K562 (cell line): ENCODE measurements around the gene PHF20. TPM values are rescaled to one million over a fixed set of nuclear protein-coding genes. Genes with fewer than 3 reads are reported as not detected.
A peak's percentile ranks its signal among the peaks of the same experiment; 100 is the strongest.
"Not testable (repeated sequence)": the region's sequence is repeated elsewhere in the genome, so short reads cannot be mapped to it uniquely, and the experiment has no call there.

ENCODE experiments used
- ATAC-seq: fragments of 200-7000 bp; cut with Tn5 transposase; 3 replicates; pipeline ENCODE4 v1.9.1; 2020; ENCODE audit warnings: moderate library complexity
- BruUV-seq: library from RNA; stranded (reverse); fragments of 400-500 nt; replicated peaks from 2 replicates; lab custom pipeline; 2021; lab: Mats Ljungman, UMichigan
- CTCF ChIA-PET: fragments of 300-600 bp; formaldehyde crosslinking; extraction: SDS; loops from one replicate; lab custom pipeline; 2021; ENCODE audit warnings: low intra/inter-chr PET ratio; lab: Yijun Ruan, JAX
- POLR2A ChIA-PET: fragments of 300-600, 350-650 bp; sonication (Branson Sonifier 250); formaldehyde crosslinking; extraction: SDS; loops from one replicate; lab custom pipeline; 2021; ENCODE audit warnings: antibody characterized with exemption, inconsistent platforms; lab: Yijun Ruan, JAX
- DNase-seq, 4 experiments: peaks; one replicate each; pipeline versions ENCODE4 v3.0.0 to v3.0.0-alpha.2; 2011 to 2018; ENCODE audit warnings: low spot score in 3 of 4, mixed read lengths in 3 of 4; ENCODE audit errors: extremely low read depth in 1 of 4
- FAIRE-seq: peaks from 2 replicates; lab custom pipeline; 2011; peaks lifted over from hg19 to GRCh38; lab: Jason Lieb, UNC
- H2AFZ ChIP-seq: 2 replicates; pipeline ENCODE4 v1.6.0; 2011; ENCODE audit warnings: low read depth, low read length, control low read depth, inconsistent platforms
- H3K27ac ChIP-seq: fragments of 200-600 bp; 3 replicates; pipeline ENCODE4 v1.8.0; 2011; ENCODE audit warnings: low read depth, mild to moderate bottlenecking, control low read depth, inconsistent platforms, low read length, moderate library complexity, mixed read lengths; ENCODE audit errors: extremely low read depth
- H3K27me3 ChIP-seq, 2 experiments: fragments of 300-600 bp in 1 of 2; 2 replicates in 1 of 2; 3 replicates in 1 of 2; pipeline versions ENCODE4 v1.6.0 to v1.8.0; 2011; ENCODE audit warnings: inconsistent platforms in 2 of 2, low read length in 2 of 2, mild to moderate bottlenecking in 1 of 2, mixed read lengths in 1 of 2, moderate library complexity in 1 of 2; ENCODE audit not compliant: control insufficient read depth in 2 of 2, insufficient read depth in 2 of 2
- H3K36me3 ChIP-seq: fragments of 300-600 bp; 3 replicates; pipeline ENCODE4 v1.8.0; 2011; ENCODE audit warnings: mild to moderate bottlenecking, low read length, inconsistent platforms; ENCODE audit not compliant: control insufficient read depth, insufficient read depth
- H3K4me1 ChIP-seq, 2 experiments: fragments of 200-600 bp in 1 of 2; replicated peaks in 1 of 2; 2 replicates in 1 of 2; 3 replicates in 1 of 2; pipeline versions ENCODE4 v1.5.1 to v1.8.0; 2011; ENCODE audit warnings: inconsistent platforms in 2 of 2, low read length in 2 of 2, mild to moderate bottlenecking in 1 of 2, mixed read lengths in 1 of 2, moderate library complexity in 1 of 2; ENCODE audit not compliant: control insufficient read depth in 2 of 2, insufficient read depth in 2 of 2
- H3K4me2 ChIP-seq: 2 replicates; pipeline ENCODE4 v1.6.1; 2011; ENCODE audit warnings: low read length, control low read depth, inconsistent platforms, mixed read lengths; ENCODE audit not compliant: insufficient read depth
- H3K4me3 ChIP-seq: fragments of 200-600 bp; sonication (generic), shearing (Covaris generic); 2 replicates; pipeline ENCODE4 v1.5.1; 2016; ENCODE audit warnings: control low read depth, inconsistent platforms
- H3K79me2 ChIP-seq: fragments of 200-600 bp; 3 replicates; pipeline ENCODE4 v1.8.0; 2011; ENCODE audit warnings: low read length, inconsistent platforms; ENCODE audit not compliant: control insufficient read depth, insufficient read depth
- H3K9ac ChIP-seq, 2 experiments: 2 replicates each; pipeline versions ENCODE4 v1.6.0 to v1.6.1; 2011; ENCODE audit warnings: low read depth in 2 of 2, low read length in 2 of 2, control low read depth in 1 of 2, inconsistent platforms in 1 of 2, mild to moderate bottlenecking in 1 of 2, mixed read lengths in 1 of 2; ENCODE audit not compliant: insufficient read depth in 1 of 2
- H3K9me1 ChIP-seq: one replicate; pipeline ENCODE4 v1.6.0; 2011; ENCODE audit warnings: inconsistent platforms, mild to moderate bottlenecking, low read length, moderate library complexity; ENCODE audit not compliant: control insufficient read depth, insufficient read depth
- H3K9me3 ChIP-seq: replicated peaks from 2 replicates; pipeline ENCODE4 v1.5.1; 2011; ENCODE audit warnings: low read depth, low read length, inconsistent platforms; ENCODE audit not compliant: control insufficient read depth, insufficient read depth
- H4K20me1 ChIP-seq: replicated peaks from 2 replicates; pipeline ENCODE4 v1.6.1; 2011; ENCODE audit warnings: low read length, inconsistent platforms, mixed read lengths; ENCODE audit not compliant: control insufficient read depth, insufficient read depth
- SUPT5H ChIP-seq: fragments of 450-650 bp; IDR thresholded peaks from 2 replicates; pipeline ENCODE4 v1.6.1; 2016
- WGBS: fragments of 100-300 bp; shearing (Covaris generic); methylation state at CpG from one replicate; pipeline ENCODE4 v1.1.6; 2016; ENCODE audit warnings: low coverage, mixed read lengths; ENCODE audit not compliant: insufficient coverage; ENCODE audit errors: missing lambda C conversion rate; 5-methylcytosine and 5-hydroxymethylcytosine counted together
- in situ Hi-C: fragments of 300-500 bp; cut with MboI; formaldehyde crosslinking; loops from 4 replicates; pipeline ENCODE4 v1.15.0; 2018; ENCODE audit warnings: inconsistent platforms, mixed read lengths
- intact Hi-C: fragments of 100-400 bp; cut with micrococcal nuclease; formaldehyde crosslinking; loops from 2 replicates; pipeline ENCODE4 v1.14.2; 2022
- polyA plus RNA-seq, 8 experiments: library from polyadenylated mRNA; depleted of rRNA in 4 of 8; stranded (reverse) in 5 of 8; unstranded in 3 of 8; fragments of >200 nt; fragmentation: Nextera tagmentation in 2 of 8; fragmentation: Illumina TruSeq in 1 of 8; extraction: Ambion mirVana in 2 of 8; extraction: Trizol in 1 of 8; gene quantifications; 2 replicates each; pipeline versions ENCODE4 v1.2.1 to v1.2.3, GENCODE V29; 2011 to 2014; ENCODE audit warnings: inconsistent platforms in 1 of 8, missing spikeins in 1 of 8
- total RNA-seq, 7 experiments: library from RNA; depleted of rRNA in 6 of 7; stranded (reverse); fragments of >200 nt in 6 of 7; fragmentation: Illumina TruSeq in 2 of 7; extraction: Trizol in 2 of 7; gene quantifications; 2 replicates each; pipeline versions ENCODE4 v1.2.1 to v1.2.3, GENCODE V29; 2011 to 2021; ENCODE audit warnings: low replicate concordance in 1 of 7
- TF ChIP-seq, protein P1 (sequence below), 2 experiments: fragments of 450-650 bp; IDR thresholded peaks; 2 replicates each; pipeline ENCODE4 v1.6.1; 2016

PHF20 gene
- total and polyA plus RNA-seq, 9 of the 15 experiments (the other 6 are each of a cell fraction or from before 2014, with no cell fraction given), result 49.9 to 196 (median 70.7) TPM

DNA sequence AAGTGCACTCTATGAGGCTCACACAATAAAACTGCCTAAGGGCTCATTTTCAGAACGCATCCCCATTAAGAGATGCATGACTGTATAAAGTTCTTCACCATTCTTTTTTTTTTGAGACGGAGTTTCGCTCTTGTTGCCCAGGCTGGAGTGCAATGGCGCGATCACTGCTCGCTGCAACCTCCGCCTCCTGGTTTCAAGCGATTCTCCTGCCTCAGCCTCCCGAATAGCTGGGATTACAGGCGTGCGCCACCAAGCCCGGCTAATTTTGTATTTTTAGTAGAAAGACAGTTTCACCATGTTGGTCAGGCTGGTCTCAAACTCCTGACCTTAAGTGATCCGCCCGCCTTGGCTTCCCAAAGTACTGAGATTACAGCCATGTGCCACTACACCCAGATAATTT is 180.3 kb downstream of the PHF20 start:
- POLR2A ChIA-PET, result interaction anchor here (0.6 to 3.7 kb wide), 7 partner anchors 10 to 210 kb away, joined by 3 to 55 read pairs (median 6); partner anchors contain the start of gene RBM39
- Histone ChIP-seq H3K36me3 (peaks cover 34% of the 10 kb centered on the region), H3K79me2 (peaks cover 32% of the 10 kb centered on the region), H3K4me1 (peaks cover 9 to 16% of the 10 kb centered on the region in 2 experiments; a peak in 4 of 5 replicates), H3K4me2 (peak overlapping the region; percentile 90), H3K9ac (peak overlapping the region in 1 of 2 experiments; percentile 98; a peak in 2 of 4 replicates)
- H4K20me1 ChIP-seq, H3K27ac ChIP-seq, H3K9me3 ChIP-seq, CTCF ChIA-PET, H3K4me3 ChIP-seq, H3K9me1 ChIP-seq, H2AFZ ChIP-seq, H3K27me3 ChIP-seq, FAIRE-seq, DNase-seq, BruUV-seq, ATAC-seq, in situ Hi-C loops: not testable (repeated sequence)
- TF ChIP-seq SUPT5H, result peak; percentile 17; the same call in 1 of the 2 replicates
- TF ChIP-seq, protein P1, sequence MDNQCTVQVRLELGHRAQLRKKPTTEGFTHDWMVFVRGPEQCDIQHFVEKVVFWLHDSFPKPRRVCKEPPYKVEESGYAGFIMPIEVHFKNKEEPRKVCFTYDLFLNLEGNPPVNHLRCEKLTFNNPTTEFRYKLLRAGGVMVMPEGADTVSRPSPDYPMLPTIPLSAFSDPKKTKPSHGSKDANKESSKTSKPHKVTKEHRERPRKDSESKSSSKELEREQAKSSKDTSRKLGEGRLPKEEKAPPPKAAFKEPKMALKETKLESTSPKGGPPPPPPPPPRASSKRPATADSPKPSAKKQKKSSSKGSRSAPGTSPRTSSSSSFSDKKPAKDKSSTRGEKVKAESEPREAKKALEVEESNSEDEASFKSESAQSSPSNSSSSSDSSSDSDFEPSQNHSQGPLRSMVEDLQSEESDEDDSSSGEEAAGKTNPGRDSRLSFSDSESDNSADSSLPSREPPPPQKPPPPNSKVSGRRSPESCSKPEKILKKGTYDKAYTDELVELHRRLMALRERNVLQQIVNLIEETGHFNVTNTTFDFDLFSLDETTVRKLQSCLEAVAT (IDR thresholded peaks at IDR 0.05), result peak in 1 of 2 experiments; percentile 61; a peak in 1 of 4 replicates
- intact Hi-C loops, result loop anchor here (5.0 kb wide), 1 partner anchor 50 kb away; no protein-coding TSS in a partner anchor
- WGBS, result 91% methylated on average over 14 of the region's 14 CpGs
